IPS-15b (cell line): Measurements from ENCODE around the gene SPART.

ENCODE experiments used
- H3K27me3 ChIP-seq: one replicate; pipeline ENCODE4 v1.6.1; 2013; ENCODE audit warnings: low read length; ENCODE audit not compliant: control insufficient read depth, insufficient read depth
- H3K36me3 ChIP-seq: one replicate; pipeline ENCODE4 v1.6.1; 2013; ENCODE audit warnings: low read length; ENCODE audit not compliant: control insufficient read depth, insufficient read depth
- H3K4me1 ChIP-seq: one replicate; pipeline ENCODE4 v1.6.1; 2013; ENCODE audit warnings: mild to moderate bottlenecking, low read length; ENCODE audit not compliant: control insufficient read depth, insufficient read depth
- H3K4me3 ChIP-seq: one replicate; pipeline ENCODE4 v1.5.1; 2013; ENCODE audit warnings: low read depth, low read length
- H3K9ac ChIP-seq: one replicate; pipeline ENCODE4 v1.6.1; 2013; ENCODE audit warnings: low read depth, mild to moderate bottlenecking, low read length
- H3K9me3 ChIP-seq: one replicate; pipeline ENCODE4 v1.6.1; 2013; ENCODE audit warnings: mild to moderate bottlenecking, low read length; ENCODE audit not compliant: control insufficient read depth, insufficient read depth

SPART gene

DNA sequence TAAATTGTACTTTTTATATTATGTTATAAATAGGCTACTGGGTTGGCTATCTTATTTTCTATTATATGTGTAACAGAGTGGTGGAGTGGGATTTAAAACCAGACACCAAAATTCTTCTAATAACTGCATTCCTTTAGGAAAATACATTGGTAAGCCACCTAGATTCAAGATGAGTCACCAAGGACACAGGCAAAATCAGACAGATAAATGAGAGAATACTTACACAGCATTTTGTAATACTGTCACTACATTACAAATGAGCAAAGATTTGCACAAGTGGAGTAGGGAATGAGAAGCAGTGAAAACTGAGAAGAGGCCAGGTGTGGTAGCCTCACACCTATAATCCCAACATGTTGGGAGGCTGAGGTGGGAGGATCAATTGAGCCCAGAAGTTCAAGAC lies 6.2 kb upstream of the SPART start:
- H3K4me3 ChIP-seq = no peak overlapping the region
- H3K4me1 ChIP-seq = peaks cover 3% of the 10 kb centered on the region
- H3K36me3 ChIP-seq = no peaks in the 10 kb centered on the region
- H3K9ac ChIP-seq = no peak overlapping the region
- peaks cover 48% of the 10 kb centered on the region for H3K27me3 ChIP-seq
- H3K9me3 ChIP-seq = no peaks in the 10 kb centered on the region

- Histone ChIP-seq H3K4me1 (peaks cover 9% of the 10 kb centered on the region), H3K27me3 (peaks cover 5% of the 10 kb centered on the region), H3K36me3 (no peaks in the 10 kb centered on the region), H3K4me3 (no peak overlapping the region), H3K9ac (no peak overlapping the region), H3K9me3 (no peaks in the 10 kb centered on the region)
These were observed 1.5 kb upstream of the SPART start for GRCh38 chr13:36347531-36348210.

GRCh38 chr13:36345438-36346221 lies 564 bp downstream of the SPART start:
- Histone ChIP-seq H3K36me3 (no peaks in the 10 kb centered on the region), H3K4me3 (peak overlapping the region; percentile 88), H3K9me3 (no peaks in the 10 kb centered on the region), H3K27me3 (no peaks in the 10 kb centered on the region), H3K4me1 (peaks cover 14% of the 10 kb centered on the region), H3K9ac (peak overlapping the region; percentile 92)

GRCh38 chr13:36344886-36345437 lies 1.2 kb downstream of the SPART start:
- Histone ChIP-seq H3K9me3 (no peaks in the 10 kb centered on the region), H3K4me3 (peak overlapping the region; percentile 88), H3K36me3 (no peaks in the 10 kb centered on the region), H3K27me3 (no peaks in the 10 kb centered on the region), H3K9ac (peak overlapping the region; percentile 92), H3K4me1 (peaks cover 14% of the 10 kb centered on the region)

DNA sequence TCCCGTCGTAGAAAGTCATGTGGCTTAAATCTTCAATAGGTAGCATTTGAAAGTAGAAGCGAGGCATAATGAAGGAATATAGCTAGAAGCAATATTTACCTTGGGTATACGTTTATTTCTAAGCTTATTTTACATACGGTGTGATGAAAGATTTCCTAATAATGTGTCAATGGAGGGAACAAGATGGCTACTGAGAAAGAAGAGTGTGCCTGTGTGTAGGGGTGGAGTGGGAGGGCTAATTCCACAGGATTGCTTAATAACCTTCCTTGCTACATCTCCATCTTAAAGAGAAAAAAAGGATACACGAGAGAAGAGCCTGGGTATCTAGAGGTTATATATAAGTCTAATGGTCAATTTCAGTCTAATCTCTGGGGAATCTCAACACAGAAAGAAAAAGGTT lies 2.0 kb downstream of the SPART start:
- Histone ChIP-seq H3K9me3 (no peaks in the 10 kb centered on the region), H3K27me3 (no peaks in the 10 kb centered on the region), H3K36me3 (no peaks in the 10 kb centered on the region), H3K4me1 (peaks cover 14% of the 10 kb centered on the region), H3K9ac (no peak overlapping the region), H3K4me3 (peak overlapping the region; percentile 88)

DNA sequence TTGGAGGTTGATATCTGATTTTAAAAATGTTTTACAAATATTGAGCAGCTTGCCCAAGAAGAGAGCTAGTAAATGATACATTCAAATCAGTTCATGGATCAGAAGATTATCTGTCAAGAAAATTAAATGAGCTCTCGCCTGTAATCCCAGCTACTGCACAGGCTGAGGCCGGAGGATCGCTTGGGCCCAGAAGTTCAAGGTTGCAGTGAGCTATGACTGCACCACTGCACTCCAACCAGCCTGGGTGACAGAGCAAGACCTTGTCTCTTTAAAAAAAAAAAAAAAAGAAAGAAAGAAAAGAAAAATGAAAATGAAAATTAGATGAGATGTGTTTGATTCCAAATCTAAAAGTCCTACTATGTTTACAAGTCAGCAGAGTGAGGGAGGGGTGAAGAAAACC lies 2.4 kb downstream of the SPART start:
- H3K4me1 ChIP-seq = peaks cover 15% of the 10 kb centered on the region
- H3K4me3 ChIP-seq = peak overlapping the region; percentile 28
- no peak overlapping the region for H3K9ac ChIP-seq

GRCh38 chr13:36342715-36343114 lies 3.5 kb downstream of the SPART start:
- no peak overlapping the region for H3K4me3 ChIP-seq
- H3K9ac ChIP-seq = no peak overlapping the region
- no peaks in the 10 kb centered on the region for H3K36me3 ChIP-seq
- H3K4me1 ChIP-seq = peaks cover 21% of the 10 kb centered on the region
- no peaks in the 10 kb centered on the region for H3K27me3 ChIP-seq
- no peaks in the 10 kb centered on the region for H3K9me3 ChIP-seq

More for the DNA sequence above, 2.4 kb downstream of the SPART start:
- Histone ChIP-seq H3K9me3 (no peaks in the 10 kb centered on the region), H3K36me3 (no peaks in the 10 kb centered on the region), H3K27me3 (no peaks in the 10 kb centered on the region)

DNA sequence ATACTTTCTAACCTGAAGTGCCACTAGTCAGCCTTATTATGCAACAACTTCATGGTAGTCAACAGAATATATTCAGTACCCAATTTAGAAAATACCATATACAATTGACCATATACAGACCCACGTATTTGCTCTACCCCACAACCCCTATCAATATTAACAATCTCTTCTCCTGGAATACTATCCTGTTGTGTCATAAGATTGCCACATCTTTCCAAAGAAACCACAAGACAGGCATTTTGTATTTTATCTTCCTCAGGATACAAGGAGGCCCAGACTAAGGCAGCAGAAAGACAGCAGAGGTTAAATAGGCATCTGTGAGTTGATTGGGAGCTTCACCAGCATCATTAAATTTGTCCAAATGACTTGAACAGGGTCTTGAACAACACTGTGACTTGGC lies 4.5 kb downstream of the SPART start:
- H3K4me1 ChIP-seq = peaks cover 21% of the 10 kb centered on the region
- H3K36me3 ChIP-seq = no peaks in the 10 kb centered on the region
- no peak overlapping the region for H3K4me3 ChIP-seq
- H3K27me3 ChIP-seq = no peaks in the 10 kb centered on the region
- H3K9ac ChIP-seq = no peak overlapping the region
- H3K9me3 ChIP-seq = no peaks in the 10 kb centered on the region

DNA sequence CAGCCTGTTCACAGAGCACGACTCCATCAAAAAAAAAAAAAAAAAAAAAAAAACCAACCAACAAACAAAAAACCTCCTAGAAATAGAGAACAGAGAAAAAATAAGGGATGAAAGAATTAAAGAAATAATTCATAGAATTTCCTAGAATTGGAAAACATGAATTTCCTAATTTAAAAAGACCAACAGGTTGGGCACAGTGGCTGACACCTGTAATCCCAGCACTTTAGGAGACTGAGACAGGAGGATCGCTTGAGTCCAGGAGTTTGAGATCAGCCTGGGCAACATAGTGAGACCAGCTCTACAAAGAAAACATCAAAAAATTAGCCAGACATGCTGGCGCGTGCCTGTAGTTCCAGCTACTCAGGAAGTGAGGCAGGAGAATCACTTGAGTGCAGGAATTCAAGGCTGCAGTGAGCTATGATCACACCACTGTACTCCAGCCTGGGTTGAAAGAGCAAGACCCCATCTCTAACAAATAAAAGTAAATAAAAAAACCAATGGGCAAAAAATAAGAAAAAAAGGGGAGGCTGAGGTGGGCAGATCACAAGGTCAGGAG lies 6.5 kb downstream of the SPART start:
- no peak overlapping the region for H3K9ac ChIP-seq
- peaks cover 27% of the 10 kb centered on the region for H3K4me1 ChIP-seq
- no peak overlapping the region for H3K4me3 ChIP-seq
- H3K36me3 ChIP-seq = no peaks in the 10 kb centered on the region
- no peaks in the 10 kb centered on the region for H3K9me3 ChIP-seq
- no peaks in the 10 kb centered on the region for H3K27me3 ChIP-seq

DNA sequence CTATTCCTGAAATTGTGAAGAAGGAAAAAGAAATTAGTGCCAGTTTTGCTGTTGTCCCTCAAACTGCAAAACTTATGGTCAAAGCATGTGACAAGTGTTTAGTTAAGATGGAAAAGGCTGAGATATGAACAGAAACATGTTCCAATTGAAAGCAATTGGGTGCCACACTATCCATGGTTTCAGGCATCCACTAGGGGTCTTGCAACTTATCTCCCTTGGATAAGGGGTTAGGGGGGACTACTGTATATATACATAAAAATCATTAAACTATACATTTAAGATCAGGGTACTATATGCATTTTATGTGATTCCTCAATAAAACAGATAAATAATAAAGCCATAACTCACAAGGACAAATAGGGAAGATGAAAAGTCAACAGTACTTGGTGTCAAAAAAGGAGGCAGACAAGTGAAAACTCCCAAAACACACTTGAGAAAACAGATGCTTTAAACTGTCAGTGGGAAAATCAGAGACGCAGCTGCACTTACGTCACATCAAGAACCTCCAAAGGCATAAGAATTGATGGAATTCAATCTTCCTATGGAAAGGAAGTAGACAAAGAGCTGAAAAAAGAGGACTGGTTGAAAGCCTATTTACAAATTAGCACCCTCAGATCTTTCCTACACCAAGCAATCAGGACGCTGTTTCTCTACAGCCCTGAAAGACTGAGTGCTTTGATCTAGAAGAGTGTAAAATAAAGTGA lies 8.1 kb downstream of the SPART start:
- Histone ChIP-seq H3K27me3 (no peaks in the 10 kb centered on the region), H3K4me3 (no peak overlapping the region), H3K4me1 (peaks cover 21% of the 10 kb centered on the region), H3K9ac (no peak overlapping the region), H3K9me3 (no peaks in the 10 kb centered on the region), H3K36me3 (no peaks in the 10 kb centered on the region)

GRCh38 chr13:36332986-36333385 lies 13.2 kb downstream of the SPART start:
- no peak overlapping the region for H3K9ac ChIP-seq
- peaks cover 10% of the 10 kb centered on the region for H3K4me1 ChIP-seq
- no peak overlapping the region for H3K4me3 ChIP-seq
- no peaks in the 10 kb centered on the region for H3K36me3 ChIP-seq
- H3K27me3 ChIP-seq = no peaks in the 10 kb centered on the region
- H3K9me3 ChIP-seq = no peaks in the 10 kb centered on the region
